Measurements from ENCODE around the gene MOBP.
"Not testable (repeated sequence)": the region's sequence is repeated elsewhere in the genome, so short reads cannot be mapped to it uniquely, and the experiment has no call there.

Gene MOBP

DNA sequence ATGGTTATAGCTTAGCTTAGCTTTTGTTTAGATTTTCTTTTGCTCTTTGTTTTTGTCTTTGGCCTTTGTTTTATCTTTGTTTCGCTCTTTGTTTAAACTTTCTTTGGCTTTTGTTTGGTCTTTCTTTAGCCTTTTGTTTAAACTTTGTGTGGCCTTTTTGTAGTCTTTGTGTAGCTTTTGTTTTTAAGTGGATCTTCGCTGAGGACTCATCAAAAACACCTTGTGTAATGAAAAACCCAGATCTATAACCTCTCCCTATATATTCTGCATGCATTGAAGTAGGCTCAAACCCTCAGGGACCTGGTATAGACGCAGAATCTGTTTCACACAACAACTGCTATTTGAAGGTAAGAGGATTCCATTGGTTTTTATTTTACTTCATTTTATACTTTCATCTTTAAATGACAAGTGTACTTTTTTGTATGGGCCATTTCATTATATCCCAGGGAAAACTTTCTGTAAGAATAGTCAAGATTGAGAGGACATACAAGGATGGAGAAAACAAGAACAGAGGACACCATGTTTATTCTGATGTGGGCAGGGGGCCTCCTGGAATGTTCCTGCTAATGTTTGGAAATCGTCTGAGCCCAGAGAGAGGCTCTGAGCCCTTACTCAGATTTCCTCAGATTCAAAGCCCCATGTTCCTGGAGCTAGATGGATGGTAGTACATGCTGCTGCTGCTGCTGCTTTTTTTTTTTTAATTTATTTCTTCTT is at the start of gene MOBP:
Gene MOBP, plus strand, starts transcription at position 287 of the 714 bp plus-strand sequence. CDS start 34,390 bp downstream, outside the sequence.
- DNase-seq (ENCODE audit: low spot score), result no peak

- DNase-seq (ENCODE audit: low spot score), result not testable (repeated sequence)
Measured at GRCh38 chr3:39418556-39419225, 48.8 kb upstream of the MOBP start.

- DNase-seq (ENCODE audit: low spot score), result no peak
Measured at GRCh38 chr3:39419742-39420315, 47.7 kb upstream of the MOBP start.

DNA sequence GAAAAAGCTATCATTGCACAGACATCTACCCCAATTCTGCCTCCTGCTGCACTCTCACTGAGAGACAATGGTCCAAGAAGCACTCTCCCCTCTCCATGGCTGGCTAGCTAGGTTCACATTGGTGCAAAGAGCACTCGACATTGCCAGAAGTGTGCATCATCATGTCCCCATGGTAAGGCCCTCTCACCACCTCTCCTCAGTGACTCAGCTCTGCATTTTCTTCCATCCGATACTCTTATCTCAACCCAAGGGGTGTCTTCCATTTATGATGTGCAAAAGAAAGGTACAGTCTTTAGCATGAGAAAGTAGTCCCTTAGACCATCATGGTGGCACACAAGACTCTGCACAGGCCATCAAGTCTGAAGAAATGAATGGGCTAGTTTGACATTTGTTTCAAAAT is 46.9 kb upstream of the MOBP start:
- no peak for DNase-seq (ENCODE audit: low spot score)

GRCh38 chr3:39423436-39423970 is 44.0 kb upstream of the MOBP start:
- no peak for DNase-seq (ENCODE audit: low spot score)

- DNase-seq (ENCODE audit: low spot score), result no peak
Measured at GRCh38 chr3:39426312-39426711, 41.2 kb upstream of the MOBP start.

- no peak for DNase-seq (ENCODE audit: low spot score)
Measured at GRCh38 chr3:39427506-39427905, 40.0 kb upstream of the MOBP start.

DNA sequence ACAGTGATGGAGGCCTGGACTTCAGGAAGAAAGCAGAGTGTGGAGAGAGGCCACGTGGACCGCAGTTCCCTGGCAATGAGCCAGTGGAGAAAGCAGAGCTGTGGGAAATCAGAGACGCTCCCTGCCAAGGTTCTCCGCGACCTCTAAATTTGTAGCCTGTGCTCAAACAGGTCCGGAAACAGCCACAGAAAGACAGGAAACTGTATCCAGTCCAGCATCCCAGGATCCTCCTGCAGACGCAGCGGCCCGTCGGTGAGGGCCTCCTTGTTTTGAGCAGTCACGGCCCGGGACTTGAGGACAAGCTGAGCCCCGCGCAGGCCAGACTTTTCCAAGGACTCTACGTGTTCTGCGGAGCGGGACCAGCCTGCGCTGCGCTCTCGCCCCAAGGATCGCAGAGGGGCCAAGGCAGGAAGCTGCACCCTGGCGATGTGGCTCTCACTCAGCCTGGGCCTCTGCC is 38.7 kb upstream of the MOBP start:
- no peak for DNase-seq (ENCODE audit: low spot score)

DNA sequence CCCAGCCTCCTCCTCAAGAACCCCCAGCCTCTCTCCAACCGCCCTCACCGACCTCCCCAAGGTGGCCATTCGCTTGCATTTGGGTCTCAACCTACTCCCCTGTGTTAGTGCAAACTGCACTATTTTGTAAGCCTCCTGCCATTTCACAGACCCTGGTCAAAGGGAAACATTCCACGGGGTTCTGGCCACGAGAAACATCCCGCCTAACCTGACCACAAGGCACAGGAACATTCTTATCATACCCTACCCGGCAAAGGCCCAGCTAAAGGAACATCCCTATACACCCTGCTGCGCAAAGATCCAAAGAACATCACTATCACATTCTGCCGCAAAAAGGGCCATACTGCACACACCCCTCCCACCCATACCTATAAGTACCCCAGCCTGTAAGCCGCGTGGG is 38.0 kb upstream of the MOBP start:
- DNase-seq (ENCODE audit: low spot score), result no peak

DNA sequence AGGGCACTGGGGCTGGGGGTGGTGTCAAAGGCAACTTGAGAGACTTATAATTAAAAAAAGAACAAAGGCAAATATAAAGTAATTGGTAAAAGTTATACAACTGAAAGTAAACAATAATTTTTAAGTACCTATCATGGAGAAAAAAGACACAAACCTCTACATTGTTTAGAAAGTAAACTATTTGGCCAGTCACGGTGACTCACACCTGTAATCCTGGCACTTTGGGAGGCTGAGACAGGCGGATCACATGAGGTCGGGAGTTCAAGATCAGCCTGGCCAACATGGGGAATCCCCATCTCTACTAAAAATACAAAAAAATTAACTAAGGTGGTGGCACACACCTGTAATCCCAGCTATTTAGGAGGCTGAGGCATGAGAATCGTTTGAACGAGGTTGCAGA is 35.1 kb upstream of the MOBP start:
- DNase-seq (ENCODE audit: low spot score), result no peak

- no peak for DNase-seq (ENCODE audit: low spot score)
Measured at GRCh38 chr3:39433642-39434041, 33.8 kb upstream of the MOBP start.

- no peak for DNase-seq (ENCODE audit: low spot score)
Measured at GRCh38 chr3:39434574-39434973, 32.9 kb upstream of the MOBP start.

DNA sequence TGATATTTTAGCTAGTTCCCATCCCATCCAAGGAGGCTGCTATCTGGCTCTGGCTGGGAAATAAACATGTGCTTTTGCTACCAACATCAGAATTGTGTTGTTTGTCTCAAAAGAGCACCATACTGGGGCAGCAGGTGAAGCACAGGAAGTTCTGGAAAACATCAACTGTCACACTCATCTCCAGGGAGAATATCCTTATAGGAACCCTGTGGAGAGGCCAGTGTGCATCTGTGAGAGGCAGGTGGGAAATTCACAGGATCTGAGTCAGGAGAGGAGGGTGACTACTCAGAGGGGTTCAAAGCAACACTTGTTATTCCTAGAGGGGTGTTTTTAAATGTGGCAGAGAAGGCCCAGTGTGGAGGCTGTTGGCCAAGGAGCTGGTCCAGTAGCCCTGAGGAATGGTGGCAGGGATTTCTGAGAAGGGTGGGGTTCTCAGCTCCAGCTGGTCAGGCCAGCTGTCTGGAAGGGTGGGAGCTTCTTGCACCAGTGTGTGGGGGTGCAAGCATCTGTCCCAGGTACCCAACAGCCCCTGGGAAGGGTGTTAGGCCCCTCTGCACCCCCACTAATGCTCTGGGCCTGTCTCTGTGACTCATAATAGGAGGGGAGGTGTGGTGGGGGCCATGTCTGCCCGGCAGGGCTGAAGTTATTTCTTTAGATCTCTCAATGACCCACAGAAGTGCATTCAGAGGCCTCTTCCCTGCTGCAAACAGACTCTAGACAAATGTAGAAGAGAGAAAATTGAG is 32.3 kb upstream of the MOBP start:
- no peak for DNase-seq (ENCODE audit: low spot score)

GRCh38 chr3:39438880-39439279 is 28.6 kb upstream of the MOBP start:
- DNase-seq (ENCODE audit: low spot score), result no peak

DNA sequence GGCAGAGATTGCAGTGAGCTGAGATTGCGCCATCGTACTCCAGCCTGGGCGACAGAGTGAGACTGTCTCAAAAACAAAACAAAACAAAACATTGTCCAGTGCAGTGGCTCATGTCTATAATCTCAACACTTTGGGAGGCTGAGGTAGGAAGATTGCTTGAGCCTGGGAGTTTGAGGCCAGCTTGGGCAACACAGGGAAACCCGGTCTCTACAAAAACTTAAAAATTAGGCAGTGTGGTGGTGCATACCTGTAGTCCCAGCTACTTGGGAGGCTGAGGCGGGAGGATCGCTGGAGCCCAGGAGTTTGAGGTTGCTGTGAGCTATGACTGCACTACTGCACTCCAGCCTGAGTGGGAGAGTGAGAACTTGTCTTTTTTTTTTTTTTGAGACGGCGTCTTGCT is 27.2 kb upstream of the MOBP start:
- DNase-seq (ENCODE audit: low spot score), result no peak

DNA sequence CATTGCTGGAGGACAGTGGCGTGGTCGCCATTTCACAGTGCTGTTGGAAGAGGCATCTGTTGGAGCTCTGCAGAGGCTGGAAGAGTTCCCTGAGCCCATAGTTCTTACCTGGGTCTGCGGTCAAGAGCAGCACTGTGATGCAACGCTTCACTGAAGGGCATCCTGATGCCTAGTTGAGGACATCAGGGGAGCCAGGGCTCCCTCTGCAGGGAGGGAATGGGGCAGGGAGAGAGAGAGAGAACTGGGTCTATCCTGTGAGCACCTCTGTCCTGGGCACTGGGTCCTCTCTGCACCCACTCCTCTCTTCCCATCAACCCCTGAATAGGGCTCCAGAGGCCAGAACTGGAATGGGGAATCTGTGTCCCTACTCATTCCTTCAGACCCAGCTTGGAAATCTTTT is 23.9 kb upstream of the MOBP start:
- DNase-seq (ENCODE audit: low spot score), result peak; percentile 15

GRCh38 chr3:39445927-39446326 is 21.6 kb upstream of the MOBP start:
- DNase-seq (ENCODE audit: low spot score), result no peak

GRCh38 chr3:39446444-39446843 is 21.0 kb upstream of the MOBP start:
- DNase-seq (ENCODE audit: low spot score), result no peak

DNA sequence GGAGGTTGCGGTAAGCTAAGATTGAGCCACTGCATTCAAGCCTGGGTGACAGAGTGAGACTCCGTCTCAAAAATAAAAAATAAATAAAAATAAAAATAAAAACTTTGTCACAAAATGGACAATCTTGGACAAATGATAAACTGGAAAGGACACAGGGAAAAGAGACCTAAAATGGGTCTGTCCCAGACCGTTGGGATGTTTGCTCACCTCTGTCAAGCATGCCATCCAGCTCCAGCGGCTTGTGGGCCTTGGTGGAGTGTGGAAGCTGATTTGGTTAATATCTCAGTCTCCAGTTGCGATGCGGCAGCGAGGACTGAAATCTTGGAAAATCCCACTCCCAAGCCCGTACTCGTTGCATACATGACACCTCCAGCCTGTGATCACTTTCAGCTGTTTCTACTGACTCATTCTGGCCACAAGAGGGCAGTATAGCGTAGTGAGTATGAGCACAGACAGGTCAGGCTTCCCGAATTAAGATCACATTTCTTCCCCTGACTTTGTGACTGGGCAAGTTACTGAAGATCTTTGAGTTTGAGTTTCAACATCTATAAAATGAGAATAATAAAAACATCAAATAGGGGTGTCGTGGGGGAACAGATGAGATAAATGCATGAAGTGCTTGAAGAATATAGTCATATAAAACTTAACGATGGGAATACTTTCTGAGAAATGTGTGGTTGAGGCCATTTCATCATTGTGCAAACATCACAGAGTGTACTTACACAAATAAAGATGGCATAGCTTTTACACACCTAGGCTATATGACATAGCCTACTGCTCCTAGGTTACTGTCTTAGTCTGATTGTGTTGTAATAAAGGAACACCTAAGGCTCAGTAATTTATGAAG is 19.6 kb upstream of the MOBP start:
- peak; percentile 87 for DNase-seq (ENCODE audit: low spot score)

GRCh38 chr3:39448506-39449233 is 18.8 kb upstream of the MOBP start:
- no peak for DNase-seq (ENCODE audit: low spot score)

- no peak for DNase-seq (ENCODE audit: low spot score)
Measured at GRCh38 chr3:39449796-39450195, 17.7 kb upstream of the MOBP start.

All from cerebellar cortex (tissue), 1 donor.